ENCODE results near the gene GAST.

- TF ChIP-seq MAX (IDR thresholded peaks at IDR 0.05) (no peak), CTCF (IDR thresholded peaks at IDR 0.05) (no peak), EHMT2 (IDR thresholded peaks at IDR 0.05; ENCODE audit: low read depth) (no peak), ZC3H11A (IDR thresholded peaks at IDR 0.05) (no peak)
These were observed 48.0 kb upstream of the GAST start for GRCh38 chr17:41664172-41664457.

Measured in A549 (cell line).